Testis (tissue), 5 donors: ENCODE data around the gene LCE4A. TPM values are rescaled to one million over a fixed set of nuclear protein-coding genes. Genes with fewer than 3 reads are reported as not detected.
"Not testable (repeated sequence)": the region's sequence is repeated elsewhere in the genome, so short reads cannot be mapped to it uniquely, and the experiment has no call there.

Experiments used
- DNase-seq: peaks from one replicate; pipeline ENCODE4 v3.0.0-alpha.2; 2019
- H3K27ac ChIP-seq, 2 donors: fragments of 200-600 bp; sonication (generic); one replicate each; pipeline ENCODE4 v1.5.1; 2019
- H3K27me3 ChIP-seq: fragments of 200-600 bp; sonication (generic); one replicate; pipeline ENCODE4 v1.5.1; 2019
- H3K36me3 ChIP-seq: fragments of 200-600 bp; sonication (generic); one replicate; pipeline ENCODE4 v1.5.1; 2017; ENCODE audit warnings: low read depth; ENCODE audit errors: missing control alignments
- H3K4me1 ChIP-seq: fragments of 200-600 bp; sonication (generic); one replicate; pipeline ENCODE4 v1.5.1; 2019
- H3K4me3 ChIP-seq, 2 donors: fragments of 200-600 bp; sonication (generic); one replicate each; pipeline ENCODE4 v1.5.1; 2017 to 2019
- H3K9me3 ChIP-seq: fragments of 200-600 bp; sonication (generic); one replicate; pipeline ENCODE4 v1.5.1; 2017
- CTCF ChIP-seq, 3 experiments: fragments of 450-650 bp in 2 of 3; fragments of 200-600 bp in 1 of 3; sonication (generic) in 1 of 3; IDR thresholded peaks; one replicate each; pipeline ENCODE4 v1.5.1; 2016 to 2019; ENCODE audit warnings: antibody characterized with exemption in 3 of 3, mild to moderate bottlenecking in 2 of 3, moderate library complexity in 1 of 3
- POLR2A ChIP-seq: fragments of 450-650 bp; IDR thresholded peaks from one replicate; pipeline ENCODE4 v1.6.1; 2017; ENCODE audit warnings: antibody characterized with exemption, mild to moderate bottlenecking, moderate library complexity
- WGBS, 2 donors: methylation state at CpG; one replicate each; pipeline ENCODE4 v1.1.5; 2018; 5-methylcytosine and 5-hydroxymethylcytosine counted together
- intact Hi-C: fragments of 100-400 bp; cut with DNase I; formaldehyde crosslinking; loops from one replicate; pipeline ENCODE4 v1.15.1; 2023; ENCODE audit warnings: low total_unique reads
- long read RNA-seq, 2 donors: transcript quantifications; one replicate each; lab custom pipeline, GENCODE V29; 2026
- polyA plus RNA-seq: library from polyadenylated mRNA; stranded (reverse); fragments of 350-450 nt; fragmentation: Illumina TruSeq; extraction: RNeasy Lipid Tissue Mini Kit (QIAGEN cat#74804); gene quantifications from one replicate; pipeline ENCODE4 v1.2.3, GENCODE V29; 2014; ENCODE audit warnings: low read depth, low replicate concordance; ENCODE audit not compliant: insufficient read depth
- total RNA-seq, 2 donors: library from RNA; depleted of rRNA; stranded (reverse); fragments of >200 nt; gene quantifications; one replicate each; pipeline ENCODE4 v1.2.3, GENCODE V29; 2016

The LCE4A gene
- total RNA-seq (not detected), polyA plus RNA-seq (not detected)
- long read RNA-seq, donor 1 = 0 reads
- long read RNA-seq, donor 2 = 0 reads

- intact Hi-C loops = no loop called here
- TF ChIP-seq CTCF (IDR thresholded peaks at IDR 0.05) = no peak
- no peak for TF ChIP-seq POLR2A
- no peaks in the 10 kb centered on the region for H3K27me3 ChIP-seq
- H3K36me3 ChIP-seq = no peaks in the 10 kb centered on the region
- no peak within 1 kb of the TSS for H3K4me3 ChIP-seq
- no peak for DNase-seq
- no peaks in the 10 kb centered on the region for H3K4me1 ChIP-seq
- no peaks in the 10 kb centered on the region for H3K9me3 ChIP-seq
- no peak within 1 kb of the TSS for H3K27ac ChIP-seq
- WGBS, 2 donors = 70 to 83% methylated on average over 2 of the region's 2 CpGs
Measured at GRCh38 chr1:152707860-152708259, at the start of gene LCE4A. TSS of gene LCE4A (plus strand) at chr1:152708160. CDS start at chr1:152709076, 916 bp downstream.

GRCh38 chr1:152658649-152659048 is 49.3 kb upstream of the LCE4A start:
- no peaks in the 10 kb centered on the region for H3K36me3 ChIP-seq
- H3K4me3 ChIP-seq = no peak overlapping the region
- no peaks in the 10 kb centered on the region for H3K27me3 ChIP-seq
- H3K27ac ChIP-seq = no peak overlapping the region
- no peak for DNase-seq
- TF ChIP-seq POLR2A = no peak
- WGBS, 2 donors = 90 to 94% methylated on average over 3 of the region's 3 CpGs
- intact Hi-C loops = no loop called here
- no peaks in the 10 kb centered on the region for H3K9me3 ChIP-seq
- H3K4me1 ChIP-seq = no peaks in the 10 kb centered on the region

GRCh38 chr1:152663098-152663497 is 44.9 kb upstream of the LCE4A start, which contains the start of gene LCE2D:
TSS of gene LCE2D (plus strand) at chr1:152663380. CDS start at chr1:152664106, 726 bp downstream.
- intact Hi-C loops = no loop called here
- TF ChIP-seq POLR2A (no peak), CTCF (IDR thresholded peaks at IDR 0.05) (no peak)
- H3K27ac ChIP-seq = no peak within 1 kb of the TSS
- no peaks in the 10 kb centered on the region for H3K36me3 ChIP-seq
- WGBS, 2 donors = 80 to 82% methylated on average over 3 of the region's 3 CpGs
- DNase-seq = no peak
- no peaks in the 10 kb centered on the region for H3K9me3 ChIP-seq
- no peak within 1 kb of the TSS for H3K4me3 ChIP-seq
- H3K4me1 ChIP-seq = no peaks in the 10 kb centered on the region
- no peaks in the 10 kb centered on the region for H3K27me3 ChIP-seq

GRCh38 chr1:152666171-152666570 is 41.8 kb upstream of the LCE4A start:
- H3K27me3 ChIP-seq, H3K36me3 ChIP-seq, H3K4me1 ChIP-seq, H3K9me3 ChIP-seq, intact Hi-C loops, H3K4me3 ChIP-seq, H3K27ac ChIP-seq, DNase-seq: not testable (repeated sequence)
- 90 to 92% methylated on average over 1 of the region's 1 CpG for WGBS, 2 donors

- no peaks in the 10 kb centered on the region for H3K4me1 ChIP-seq
- DNase-seq = no peak
- TF ChIP-seq POLR2A = no peak
- no peak for TF ChIP-seq CTCF (IDR thresholded peaks at IDR 0.05)
- intact Hi-C loops = no loop called here
- no peaks in the 10 kb centered on the region for H3K36me3 ChIP-seq
- no peaks in the 10 kb centered on the region for H3K9me3 ChIP-seq
- no peak overlapping the region for H3K27ac ChIP-seq
- no peaks in the 10 kb centered on the region for H3K27me3 ChIP-seq
- no peak overlapping the region for H3K4me3 ChIP-seq
- WGBS, 2 donors = 89% methylated on average over 5 of the region's 5 CpGs
Measured at GRCh38 chr1:152667648-152668047, 40.3 kb upstream of the LCE4A start.

GRCh38 chr1:152673016-152673415 is 34.9 kb upstream of the LCE4A start:
- TF ChIP-seq POLR2A = no peak
- TF ChIP-seq CTCF (IDR thresholded peaks at IDR 0.05) = no peak
- intact Hi-C loops = no loop called here
- no peaks in the 10 kb centered on the region for H3K27me3 ChIP-seq
- H3K9me3 ChIP-seq = no peaks in the 10 kb centered on the region
- WGBS, 2 donors = 61 to 67% methylated on average over 2 of the region's 2 CpGs
- no peaks in the 10 kb centered on the region for H3K4me1 ChIP-seq
- H3K4me3 ChIP-seq = no peak overlapping the region
- no peak overlapping the region for H3K27ac ChIP-seq
- no peaks in the 10 kb centered on the region for H3K36me3 ChIP-seq
- DNase-seq = no peak

- H3K36me3 ChIP-seq, H3K4me3 ChIP-seq, intact Hi-C loops, DNase-seq, H3K27me3 ChIP-seq, H3K27ac ChIP-seq, H3K4me1 ChIP-seq, H3K9me3 ChIP-seq: not testable (repeated sequence)
- WGBS, 2 donors = 88% methylated on average over 3 of the region's 3 CpGs; no CpG with 5 or more reads in 1 of the 2 donors
Measured at GRCh38 chr1:152674983-152675382, 33.0 kb upstream of the LCE4A start, which contains the start of gene LCE2C. TSS of gene LCE2C (plus strand) at chr1:152675279. CDS start at chr1:152676016, 737 bp downstream.
